ENCODE results near the gene DTNB.
A peak's percentile ranks its signal among the peaks of the same experiment; 100 is the strongest.
"Not testable (repeated sequence)": the region's sequence is repeated elsewhere in the genome, so short reads cannot be mapped to it uniquely, and the experiment has no call there.

The DTNB gene

DNA sequence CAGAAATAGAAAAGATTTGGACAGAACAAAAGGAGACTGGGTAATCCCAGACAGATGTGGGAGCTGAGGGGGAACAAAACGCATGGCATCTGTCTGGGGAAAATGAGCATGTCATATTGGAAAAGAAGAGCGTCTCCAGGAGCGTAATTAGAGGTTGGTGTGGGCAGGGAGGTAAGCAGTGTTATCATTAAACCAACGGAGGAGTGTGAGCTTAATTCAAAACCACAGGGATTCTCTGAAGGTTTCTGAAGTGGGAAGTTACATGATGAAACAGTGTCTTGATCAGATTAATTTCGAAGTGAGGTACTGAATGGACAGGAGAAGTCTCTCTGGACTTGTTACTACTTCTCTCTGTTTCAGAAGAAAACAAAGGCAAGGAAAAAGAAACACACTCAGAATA is 53.3 kb downstream of the DTNB start:
- peak; percentile 26 for DNase-seq

DNA sequence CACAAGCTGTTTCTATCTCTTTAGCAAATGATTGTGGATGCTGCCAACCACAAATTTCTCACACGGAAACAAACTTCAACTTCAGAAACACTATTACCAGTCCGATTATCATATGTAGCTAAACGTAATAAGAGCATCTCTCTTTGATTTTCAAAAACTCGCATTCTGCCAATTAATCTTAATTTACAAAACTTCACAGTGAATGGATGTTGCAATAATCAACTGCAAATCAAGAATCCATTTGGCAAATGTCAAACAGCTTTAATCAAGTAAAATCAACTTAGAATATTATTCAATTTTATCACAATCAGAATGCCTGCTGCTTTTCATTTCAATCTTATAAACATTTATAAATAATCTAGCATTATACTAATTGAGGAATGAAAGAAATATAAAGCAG is 54.2 kb downstream of the DTNB start:
- no peak for DNase-seq

DNA sequence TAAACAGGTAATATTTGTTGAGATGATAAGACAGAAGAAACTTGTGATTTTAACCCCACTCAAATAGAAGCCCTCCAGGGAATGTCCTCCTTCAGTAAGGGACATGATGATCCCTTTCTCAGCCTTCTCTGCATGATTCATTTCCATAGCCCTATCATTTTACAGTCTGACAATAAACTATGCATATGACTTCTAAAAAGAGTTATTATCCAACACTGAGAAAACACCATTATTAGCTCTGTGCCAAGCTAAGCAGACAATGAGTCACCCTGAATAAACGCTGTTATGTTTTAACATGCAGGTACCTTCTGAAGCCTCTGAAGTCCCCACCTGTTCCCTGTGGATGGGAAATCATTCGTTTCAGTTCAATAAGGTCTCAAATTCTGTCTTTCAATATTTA is 54.7 kb downstream of the DTNB start:
- DNase-seq = peak; percentile 83

DNA sequence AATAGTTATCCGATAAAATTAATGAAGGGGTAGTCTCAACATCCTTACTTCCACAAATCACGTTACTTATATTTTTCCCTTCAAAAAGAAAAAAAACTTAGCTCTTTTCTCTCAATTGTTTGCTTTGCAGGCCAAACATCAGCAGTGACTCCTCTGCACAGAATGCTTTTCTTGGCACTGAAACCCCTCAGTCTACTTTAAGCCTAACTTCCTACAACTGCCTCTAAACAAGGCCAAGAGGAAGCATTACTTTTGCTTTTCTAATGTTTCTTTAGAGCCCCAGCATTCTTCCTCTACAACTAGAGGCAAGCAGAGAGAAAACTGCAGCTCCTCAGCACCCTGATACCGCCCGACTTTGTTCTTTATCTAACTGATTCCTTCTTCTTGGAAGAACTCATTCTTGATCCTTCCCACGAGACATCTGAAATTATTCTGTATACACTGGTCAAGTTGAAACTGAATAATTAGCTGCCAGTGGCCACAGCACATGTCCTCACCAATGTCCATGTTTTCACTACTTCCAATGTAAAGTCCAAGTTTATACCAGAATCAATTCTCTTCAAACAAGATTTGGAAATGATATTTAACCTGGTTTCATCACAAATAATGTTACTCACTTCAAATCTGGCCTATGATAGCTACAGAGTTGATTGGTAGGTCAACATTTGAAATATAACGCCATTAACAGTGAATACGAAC is 55.3 kb downstream of the DTNB start:
- DNase-seq = no peak

DNA sequence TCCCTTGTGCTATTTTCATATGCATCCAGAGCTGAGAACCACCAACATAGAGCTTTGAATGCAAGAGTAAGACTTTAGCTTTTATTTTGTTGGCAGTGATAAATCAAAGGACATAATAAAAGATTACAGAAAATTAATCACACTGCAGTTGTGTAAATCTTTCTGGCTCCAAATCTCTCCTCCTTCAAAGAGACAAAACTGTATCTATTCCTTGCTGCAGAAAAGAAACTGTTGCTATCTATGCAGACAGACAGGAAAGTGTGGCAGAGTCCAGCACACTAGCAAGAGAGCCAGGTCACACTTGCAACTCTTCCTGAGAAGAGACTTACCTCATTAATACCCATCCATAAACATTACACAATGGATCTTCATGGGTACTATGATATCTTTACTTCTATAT is 57.5 kb downstream of the DTNB start:
- no peak for DNase-seq

DNA sequence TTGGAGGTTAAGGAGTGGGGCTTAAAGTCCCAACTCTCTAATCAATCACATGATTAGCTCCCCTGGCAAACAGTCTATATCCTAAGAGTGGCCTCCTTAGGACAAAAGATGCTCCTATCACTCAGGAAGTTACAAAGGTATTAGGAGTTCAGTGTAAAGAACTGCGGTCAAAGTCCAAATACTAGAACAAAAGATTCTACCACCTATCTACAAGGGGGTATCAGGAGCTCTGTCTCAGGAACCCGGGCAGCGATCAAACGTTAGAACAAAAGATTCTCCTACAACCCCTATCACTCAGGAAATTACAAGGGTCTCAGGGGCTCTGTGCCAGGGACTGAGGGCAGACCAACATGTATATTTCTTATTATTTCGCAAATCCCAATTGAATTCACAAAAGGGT is 58.0 kb downstream of the DTNB start:
- no peak for DNase-seq

DNA sequence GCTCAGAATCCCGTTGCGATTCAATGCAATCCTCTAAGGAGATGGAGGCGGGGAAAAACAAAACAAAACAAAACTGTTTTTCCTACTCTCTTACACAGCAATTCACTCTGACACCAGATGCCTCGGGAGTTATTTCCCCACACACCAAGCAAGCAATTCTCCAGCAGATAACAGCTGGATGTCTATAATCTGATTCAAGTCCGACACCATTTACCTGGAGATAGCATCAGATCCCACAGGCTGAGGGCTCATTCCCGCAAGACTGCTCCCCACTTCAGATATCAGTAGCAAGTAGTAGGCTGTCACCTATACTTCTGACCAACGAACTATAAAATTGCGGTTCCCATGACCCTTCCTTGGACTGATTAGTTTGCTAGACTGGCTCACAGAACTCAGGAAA is 58.7 kb downstream of the DTNB start:
- peak; percentile 78 for DNase-seq

DNA sequence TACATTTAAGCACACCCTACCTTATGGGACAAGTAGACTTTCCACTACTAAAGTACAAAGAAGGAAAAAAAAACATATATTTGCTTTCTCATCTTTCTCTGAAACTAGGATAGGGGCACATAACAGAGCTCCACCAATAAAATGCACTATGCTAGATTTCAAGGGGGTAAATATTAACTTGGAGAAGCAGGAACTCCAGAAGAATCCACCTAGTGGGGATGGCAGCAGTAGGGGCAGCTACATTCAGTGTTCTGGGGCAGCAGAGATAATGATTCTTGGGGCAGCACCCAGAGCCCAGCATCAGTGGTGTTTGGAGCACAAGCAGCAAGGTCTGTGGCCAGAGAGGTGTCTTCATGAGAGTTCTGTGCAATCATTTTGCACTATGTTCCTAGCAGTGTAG is 64.7 kb downstream of the DTNB start:
- DNase-seq = no peak

DNA sequence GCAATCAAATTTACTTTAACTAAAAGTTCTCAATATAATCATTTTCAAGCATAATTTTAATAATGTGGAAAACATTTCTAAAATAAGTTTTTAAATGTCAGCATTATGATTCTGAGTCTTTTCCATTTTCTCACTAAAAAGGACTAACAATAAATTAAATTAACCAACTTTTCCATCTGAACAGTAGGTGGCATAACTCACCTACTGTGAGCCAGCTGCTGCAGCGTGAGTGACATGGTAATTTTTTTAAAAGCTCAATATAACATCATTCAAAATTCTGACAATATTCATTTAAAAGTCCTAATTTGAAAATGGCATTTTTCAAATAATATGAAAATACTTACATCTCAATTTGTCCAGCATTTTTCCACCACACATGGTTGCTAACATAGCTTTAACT is 66.5 kb downstream of the DTNB start:
- DNase-seq = peak; percentile 54

DNA sequence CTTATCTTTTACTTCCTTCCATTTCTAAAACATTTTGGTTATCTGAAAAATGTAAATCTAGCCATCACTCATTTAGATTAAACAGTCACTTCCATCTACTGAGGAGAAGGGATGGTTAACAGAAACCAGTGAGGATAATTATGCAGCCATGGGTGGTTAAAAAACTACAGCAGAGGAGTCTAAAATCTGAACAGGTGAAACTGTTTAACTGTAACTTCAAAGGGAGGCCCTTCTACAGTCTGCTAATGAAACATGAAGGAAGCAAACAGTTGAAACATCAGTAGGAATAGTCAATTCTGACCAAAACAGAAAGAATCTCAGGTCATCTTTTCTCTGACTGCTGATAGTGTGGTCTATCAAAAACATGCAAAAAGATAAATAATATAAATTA is 71.0 kb downstream of the DTNB start:
- no peak for DNase-seq

DNA sequence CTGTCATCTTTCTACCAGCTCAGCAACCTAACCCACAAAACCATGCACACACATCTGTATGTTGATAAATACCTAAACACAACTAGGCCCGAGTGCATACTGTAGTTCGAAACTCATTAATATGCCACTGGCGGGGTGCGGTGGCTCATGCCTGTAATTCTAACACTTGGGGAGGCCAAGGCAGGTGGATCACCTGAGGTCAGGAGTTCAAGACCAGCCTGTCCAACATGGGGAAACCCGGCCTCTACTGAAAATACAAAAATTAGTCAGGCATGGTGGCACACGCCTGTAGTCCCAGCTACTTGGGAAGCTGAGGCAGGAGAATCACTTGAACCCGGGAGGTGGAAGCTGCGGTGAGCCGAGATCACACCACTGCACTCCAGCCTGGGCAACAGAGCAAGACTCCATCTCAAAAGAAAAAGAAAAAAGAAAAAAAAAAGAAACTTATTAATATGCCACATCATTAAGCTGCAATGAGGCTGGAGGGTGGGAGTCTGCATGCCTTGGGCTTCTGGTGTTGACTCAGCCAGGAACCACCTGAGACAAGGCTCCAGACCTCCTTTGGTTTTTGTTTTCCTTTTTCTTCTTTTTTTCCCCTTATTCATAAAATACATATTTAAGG is 71.6 kb downstream of the DTNB start:
- not testable (repeated sequence) for DNase-seq

DNA sequence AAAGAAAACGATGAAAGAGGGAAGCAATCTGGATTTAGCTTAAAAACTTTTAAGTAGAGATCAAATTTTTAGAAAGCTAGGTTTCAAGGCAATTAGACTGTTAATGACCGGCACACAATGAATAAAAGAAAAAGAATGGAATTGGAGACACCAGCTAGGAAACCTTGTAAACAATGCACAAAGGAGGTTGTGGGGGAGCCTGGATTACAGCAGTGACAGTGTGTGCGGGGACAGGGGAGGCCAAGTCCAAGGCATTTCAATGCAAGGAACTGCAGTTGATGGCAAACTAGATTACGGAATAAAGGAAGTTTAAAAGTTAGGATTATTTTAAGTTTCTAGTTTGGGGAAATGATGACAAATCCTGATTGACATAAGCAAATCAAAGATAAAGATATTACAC is 74.5 kb downstream of the DTNB start:
- DNase-seq = no peak

DNA sequence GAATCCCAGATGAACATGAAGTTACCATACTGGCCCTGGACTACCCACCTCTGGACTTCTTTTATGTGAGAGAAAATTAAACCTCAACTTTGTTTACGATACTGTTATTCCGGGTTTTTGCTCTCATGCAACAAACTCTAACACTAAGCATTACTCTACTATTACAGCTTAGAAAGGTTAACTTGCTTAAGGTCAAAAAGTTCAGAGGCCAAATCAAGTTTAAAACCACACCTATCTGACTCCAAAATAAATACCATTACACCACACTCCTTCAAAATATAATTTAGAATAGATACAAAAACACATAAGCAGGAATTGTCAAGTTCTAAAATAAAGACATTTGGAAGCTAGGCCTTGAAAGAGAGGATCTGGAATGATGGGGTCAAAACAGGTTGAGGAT is 75.0 kb downstream of the DTNB start:
- DNase-seq = no peak

DNA sequence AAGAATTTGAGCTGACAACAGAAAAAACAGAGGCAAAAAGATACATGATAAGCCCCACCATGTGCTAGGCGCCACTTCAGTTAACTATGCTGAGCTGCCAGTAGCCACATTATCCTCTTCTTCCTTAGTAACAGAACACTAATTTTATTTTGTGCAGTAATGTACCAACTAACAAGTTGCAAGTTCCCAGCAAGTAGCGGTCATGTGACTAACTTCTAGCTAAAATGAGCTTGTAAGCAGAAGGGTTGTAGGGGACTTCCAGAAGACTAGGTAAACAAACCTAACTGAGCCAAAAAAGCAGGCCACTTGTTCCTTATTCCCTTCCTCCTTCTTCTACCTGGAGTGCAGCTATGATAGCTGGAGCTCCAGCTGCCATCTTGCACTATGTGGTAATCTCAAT is 75.5 kb downstream of the DTNB start:
- no peak for DNase-seq

DNA sequence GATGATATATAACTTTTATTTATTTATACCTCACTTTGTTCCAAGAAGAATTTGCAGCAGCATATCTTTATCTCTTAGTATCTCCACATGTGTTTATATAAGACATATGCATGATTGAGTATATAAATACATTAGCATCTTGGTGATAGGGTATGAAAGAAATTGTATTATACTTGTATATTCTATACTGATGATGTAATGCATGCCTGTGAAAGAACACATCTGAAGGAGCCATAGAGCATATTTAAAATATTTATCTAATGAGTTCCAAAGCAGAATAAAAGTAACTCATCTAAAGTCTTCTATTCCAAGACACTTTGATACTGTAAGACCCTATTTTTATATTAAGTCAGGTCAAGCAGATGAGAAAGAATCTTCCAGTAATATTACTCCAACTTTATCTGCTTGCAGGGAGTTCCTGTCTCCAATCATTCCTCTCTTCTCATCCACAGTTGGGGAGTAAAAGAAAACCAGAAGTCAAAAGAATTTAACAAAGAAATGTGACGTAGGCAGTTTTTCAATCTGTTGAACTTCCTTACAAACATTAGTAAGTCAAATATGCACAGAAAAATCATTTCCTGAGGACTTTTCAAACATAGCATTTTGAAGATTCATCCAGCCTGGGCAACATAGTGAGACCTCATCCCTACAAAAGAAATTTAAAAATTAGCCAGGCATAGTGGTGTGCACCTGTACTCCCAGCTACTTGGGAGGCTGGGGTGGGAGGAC is 76.7 kb downstream of the DTNB start:
- no peak for DNase-seq

DNA sequence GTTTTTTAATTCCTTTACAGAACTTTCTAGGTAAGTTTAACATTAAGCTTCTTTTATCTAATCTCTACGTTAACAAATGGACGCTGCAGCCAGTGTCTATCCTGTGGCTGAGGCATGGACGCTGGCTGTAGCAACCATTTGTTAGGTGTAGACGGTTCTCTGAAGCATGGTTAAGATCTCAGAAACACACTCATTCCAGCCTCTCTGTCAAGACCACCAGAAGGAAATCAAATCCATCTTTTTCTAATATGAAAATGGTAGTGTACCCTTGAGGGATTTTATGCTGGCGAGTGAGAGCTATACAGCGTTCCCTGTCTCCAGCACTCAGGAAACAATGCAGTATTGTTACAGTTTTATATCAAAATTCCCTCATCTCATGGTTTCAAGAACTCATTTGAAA is 78.0 kb downstream of the DTNB start:
- no peak for DNase-seq

DNA sequence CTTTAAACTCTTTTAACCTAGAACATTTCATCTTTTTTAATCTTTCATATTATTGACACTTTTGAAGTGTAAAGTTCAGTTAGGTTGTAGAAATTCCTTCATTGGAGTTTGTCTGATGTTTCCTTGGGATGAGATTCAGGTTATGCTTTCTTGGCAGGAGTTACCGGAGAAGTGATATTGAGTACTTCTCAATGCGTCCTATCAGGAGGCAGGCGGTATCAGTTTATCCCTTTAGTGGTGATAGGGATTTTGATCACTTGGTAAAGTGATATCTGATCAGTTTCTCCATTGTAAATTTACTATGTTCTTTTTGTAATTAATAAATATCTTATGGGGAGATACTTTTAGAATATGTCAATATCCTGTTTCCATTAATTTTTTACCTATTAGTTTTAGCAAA is 78.4 kb downstream of the DTNB start:
- DNase-seq = no peak

DNA sequence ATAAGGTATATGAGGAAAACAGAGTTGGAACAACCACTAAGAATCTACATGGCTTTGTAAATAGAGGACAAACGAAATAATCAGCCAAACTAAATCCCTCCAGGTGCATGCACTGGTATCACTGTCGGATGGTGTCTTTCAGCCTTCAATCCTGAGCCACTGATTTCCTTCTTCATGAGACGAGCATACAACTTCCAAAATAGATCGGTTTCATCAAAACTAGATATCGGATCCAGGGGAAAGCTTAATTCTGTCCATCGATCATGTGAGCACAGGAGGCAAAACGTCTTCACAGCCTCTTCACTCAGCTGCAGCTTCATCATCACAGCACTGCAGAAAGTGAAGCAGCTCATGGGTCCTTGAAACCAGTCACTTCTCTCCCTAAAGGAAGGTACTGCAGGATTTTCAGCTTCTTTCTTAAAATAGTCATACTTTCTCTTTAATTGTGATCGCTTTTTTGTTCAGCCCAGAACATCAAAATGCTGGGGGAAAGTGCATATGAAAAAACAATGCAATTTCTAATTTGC is 80.5 kb downstream of the DTNB start:
- no peak for DNase-seq

DNA sequence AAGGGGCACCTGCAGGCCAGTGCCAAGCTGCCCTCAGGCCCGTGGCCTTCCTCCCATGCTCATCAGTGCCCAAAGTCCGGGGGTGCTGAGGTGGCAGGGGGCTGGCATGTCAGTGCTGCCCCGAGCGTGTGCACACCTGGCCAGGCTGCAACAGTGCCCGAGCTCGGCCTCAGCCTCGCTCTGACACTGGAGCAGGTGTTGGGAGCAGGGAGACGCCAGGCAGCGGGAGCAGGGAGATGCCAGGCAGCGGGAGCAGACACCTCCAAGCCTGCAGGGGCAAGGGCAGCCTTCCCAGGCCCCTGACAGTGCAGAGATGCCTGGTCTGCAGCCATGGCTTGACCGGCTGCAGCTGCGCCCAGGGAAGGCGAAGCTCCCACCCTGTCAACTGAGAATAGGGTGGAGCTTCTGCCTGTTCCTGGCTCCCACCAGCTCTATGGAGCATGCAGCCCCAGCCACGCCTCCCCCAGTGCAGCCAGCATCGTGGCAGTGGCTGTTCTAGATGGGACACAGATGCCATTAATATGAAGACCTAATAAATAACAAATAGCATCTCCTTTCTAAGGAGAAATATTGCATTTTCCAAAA is 82.4 kb downstream of the DTNB start:
- no peak for DNase-seq

DNA sequence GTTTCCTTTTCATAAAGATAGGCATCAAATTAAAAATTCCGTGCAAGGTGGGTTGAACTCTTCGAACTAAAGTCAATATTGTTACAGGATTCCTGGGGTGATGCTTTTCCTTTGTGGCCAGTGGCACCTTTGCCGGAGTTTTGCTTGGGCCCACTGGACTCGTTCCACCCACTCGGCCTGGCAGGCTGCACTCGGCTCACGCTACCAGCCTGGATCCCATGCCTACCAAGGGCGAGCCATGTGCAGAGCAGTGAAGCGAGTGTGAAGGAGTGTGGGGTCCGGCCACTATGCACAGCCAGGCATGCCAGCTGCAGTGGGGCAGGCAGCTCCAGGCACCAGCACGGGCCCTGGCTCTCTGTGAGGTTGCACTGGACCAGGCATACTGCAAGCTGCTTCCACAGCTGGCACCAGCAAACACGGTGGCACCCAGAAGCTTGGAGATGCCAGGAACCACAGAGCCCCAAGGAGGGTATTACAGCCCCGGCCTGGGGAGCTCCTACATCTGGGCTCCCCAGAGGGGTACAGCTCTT is 83.6 kb downstream of the DTNB start:
- DNase-seq = no peak

DNA sequence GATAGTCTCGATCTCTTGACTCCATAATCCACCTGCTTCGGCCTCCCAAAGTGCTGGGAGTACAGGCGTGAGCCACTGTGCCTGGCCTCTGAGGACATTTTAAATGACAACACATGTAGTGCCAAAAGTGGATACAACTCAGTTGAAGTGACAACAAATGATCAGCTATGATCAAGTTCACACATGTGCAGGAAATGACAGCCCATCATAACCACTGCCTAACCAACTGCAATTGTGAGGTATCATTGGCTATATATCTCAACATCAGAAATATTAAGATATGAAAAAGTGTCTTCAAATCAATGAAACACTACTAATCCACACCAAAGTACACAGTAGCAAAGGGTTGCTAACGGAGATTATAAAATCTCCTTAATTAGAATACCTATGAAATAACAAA is 84.8 kb downstream of the DTNB start:
- no peak for DNase-seq

DNA sequence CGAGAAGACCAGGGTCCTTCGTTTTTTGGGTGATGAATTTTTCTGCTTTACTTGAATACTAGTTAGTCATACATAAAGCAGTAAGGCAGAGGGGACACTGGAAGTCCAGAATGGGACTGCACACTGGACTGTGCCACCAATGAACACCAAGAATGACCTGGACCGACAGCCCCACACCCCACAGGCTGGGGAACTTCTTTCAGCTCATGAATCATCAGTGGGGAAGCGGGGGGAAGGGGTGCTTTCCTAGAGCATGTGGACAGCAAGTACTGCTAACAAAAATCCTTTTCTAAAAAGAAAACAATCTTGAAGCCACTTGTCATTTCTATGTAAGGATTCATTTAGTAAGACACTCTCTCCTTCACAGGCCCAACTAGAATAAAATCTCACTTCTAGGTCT is 86.0 kb downstream of the DTNB start:
- no peak for DNase-seq

DNA sequence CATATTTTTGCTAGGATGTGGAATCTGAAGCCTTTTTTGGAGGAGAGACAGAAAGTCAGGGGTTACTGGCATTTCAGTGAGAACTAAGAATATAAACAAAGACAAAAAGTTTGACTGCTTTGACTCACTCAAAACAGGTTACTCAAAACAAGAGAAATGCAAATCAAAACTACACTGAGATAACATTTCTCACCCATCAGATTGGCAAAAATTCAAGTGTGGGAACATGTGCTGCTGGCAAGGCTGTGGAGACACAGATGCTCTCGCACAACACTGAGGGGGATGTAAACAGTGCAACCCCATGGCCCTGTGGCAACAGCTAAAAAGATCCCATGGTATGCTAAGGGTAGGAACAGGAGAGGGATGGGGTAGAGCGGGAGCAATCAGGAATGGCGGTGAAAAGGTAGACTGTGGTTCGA is 86.6 kb downstream of the DTNB start:
- peak; percentile 39 for DNase-seq

DNA sequence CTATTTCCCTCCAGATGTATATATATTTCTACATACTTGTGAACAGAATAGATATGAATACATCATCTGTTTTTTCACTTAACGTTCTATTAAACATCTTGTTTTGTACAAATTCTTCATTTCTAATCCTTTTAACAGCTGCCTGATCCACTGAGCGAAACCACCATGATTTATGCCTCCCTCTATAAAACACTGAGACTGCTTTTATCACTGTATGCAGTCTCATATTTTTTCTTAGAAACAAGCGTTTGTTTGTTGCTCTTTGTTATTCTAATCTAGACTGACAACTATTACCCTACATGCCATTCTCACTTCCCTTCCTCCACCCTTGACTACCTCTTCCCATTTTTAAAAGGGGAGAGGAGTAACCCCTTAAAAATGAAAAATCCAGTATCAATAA is 88.2 kb downstream of the DTNB start:
- no peak for DNase-seq

All from NCI-H2171 treated with DMSO at 0.1 percent for 48 hours (cell line).